Hematopoietic multipotent progenitor cell (in vitro differentiated cells): Measurements from ENCODE around the gene ADGRL4. TPM values are rescaled to one million over a fixed set of nuclear protein-coding genes. Genes with fewer than 3 reads are reported as not detected.
A peak's percentile ranks its signal among the peaks of the same experiment; 100 is the strongest.

Experiments used
- DNase-seq, 3 donors: peaks; one replicate each; pipeline ENCODE4 v3.0.0-alpha.2; 2011 to 2015; ENCODE audit warnings: low read depth in 2 of 3, low spot score in 2 of 3
- total RNA-seq: library from RNA; depleted of rRNA; stranded (reverse); fragments of >200 nt; gene quantifications from one replicate; pipeline ENCODE4 v1.2.3, GENCODE V29; 2012

ADGRL4 gene
- total RNA-seq, 1 donor, result not detected

DNA sequence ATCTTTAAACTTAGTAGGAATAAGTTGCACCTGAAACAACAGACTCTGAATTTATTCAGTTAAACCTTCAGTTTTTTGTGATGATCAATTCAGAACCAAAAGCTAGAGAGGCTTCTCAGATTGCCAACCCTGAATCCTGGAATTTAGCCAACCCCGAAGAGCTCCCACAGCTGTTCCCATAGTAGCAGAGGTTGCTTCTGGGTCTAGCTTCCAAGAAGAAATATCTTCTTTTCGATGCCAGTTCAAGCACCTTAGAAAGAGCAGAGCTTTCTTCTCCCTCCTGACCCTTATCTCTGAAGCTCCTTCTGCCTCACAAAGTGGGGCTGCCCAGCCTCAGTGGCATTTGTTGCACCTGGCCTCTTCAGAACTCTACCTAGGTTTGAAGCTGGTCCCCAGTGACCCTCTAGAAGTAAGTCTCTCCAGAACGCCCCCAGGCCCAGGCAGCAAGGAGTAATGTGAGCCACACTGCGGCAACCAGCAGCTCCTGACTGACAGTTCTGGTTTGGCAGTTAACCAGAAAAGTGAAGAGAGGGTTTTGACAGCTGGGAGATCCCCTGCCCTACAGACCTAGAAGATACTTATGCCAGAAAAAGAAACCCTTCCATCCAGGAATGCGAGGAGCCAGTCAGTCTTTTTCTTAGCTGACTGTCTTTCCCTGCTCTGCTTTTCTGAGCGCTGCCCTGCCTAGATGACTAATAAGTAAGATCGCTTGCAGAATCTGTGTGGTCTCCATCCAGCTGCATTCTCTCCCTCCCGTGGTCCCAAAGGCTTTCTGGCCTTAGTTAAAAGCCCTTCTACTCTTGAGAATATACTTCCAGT is 165.9 kb downstream of the ADGRL4 start:
- DNase-seq, result peak in 1 of 3 donors; percentile 20
